Occipital lobe (tissue), 2 donors: ENCODE results near the gene PPP1R13L. TPM values are rescaled to one million over a fixed set of nuclear protein-coding genes. Genes with fewer than 3 reads are reported as not detected.

Source experiments
- DNase-seq: peaks from one replicate; lab custom pipeline; 2025; lab: John Stamatoyannopoulos, UW
- total RNA-seq: library from RNA; depleted of rRNA; stranded (reverse); fragments of >200 nt; gene quantifications from one replicate; pipeline ENCODE4 v1.2.3, GENCODE V29; 2014

The PPP1R13L gene
- total RNA-seq, 1 donor from 2014 or later: not detected

GRCh38 chr19:45406226-45407090 lies 1.6 kb upstream of the PPP1R13L start, which contains the start of gene POLR1G:
Gene POLR1G (plus strand): TSS chr19:45406644. CDS start chr19:45406697, 53 bp downstream.
- peak; percentile 85 for DNase-seq

DNA sequence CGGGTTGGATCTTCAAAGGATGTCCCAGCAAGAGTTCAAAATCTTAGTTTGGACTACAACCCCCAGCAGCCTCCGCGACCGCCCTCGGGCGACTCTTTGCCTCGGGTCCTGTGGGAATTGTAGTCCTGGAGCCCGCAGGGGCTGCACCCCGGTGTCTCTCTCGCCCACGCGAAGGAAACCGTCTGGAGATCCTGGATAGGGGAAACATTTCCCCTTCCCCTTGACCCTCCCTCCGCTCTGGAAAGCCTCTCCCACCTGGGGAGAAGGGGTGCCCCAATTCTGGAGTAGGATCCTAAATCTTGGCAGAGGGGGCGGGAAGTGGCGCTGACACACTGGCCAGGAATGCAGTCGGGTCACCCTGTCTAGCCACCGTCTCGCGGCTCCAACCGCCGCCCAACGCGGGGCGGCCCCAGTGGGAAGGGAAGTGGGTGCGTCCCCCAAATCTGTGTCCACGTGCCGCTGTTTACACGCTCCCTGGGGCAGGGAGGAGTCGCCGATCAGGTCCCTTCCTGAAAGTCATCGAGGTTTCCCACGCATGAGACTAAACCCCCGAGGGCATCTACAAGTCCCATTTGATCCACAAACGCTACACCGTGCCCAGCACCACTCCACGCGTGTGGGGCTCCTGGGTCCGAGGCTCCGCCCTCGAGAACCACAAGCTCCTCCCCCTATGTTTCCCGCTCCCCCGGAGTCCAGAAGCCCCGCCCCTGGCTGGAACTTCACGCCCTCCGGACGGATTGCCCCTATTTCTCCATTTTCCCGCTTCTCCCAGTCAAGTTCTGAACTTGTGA lies 761 bp upstream of the PPP1R13L start:
- peak; percentile 85 for DNase-seq

GRCh38 chr19:45403781-45404556 lies 900 bp downstream of the PPP1R13L start:
- no peak for DNase-seq

DNA sequence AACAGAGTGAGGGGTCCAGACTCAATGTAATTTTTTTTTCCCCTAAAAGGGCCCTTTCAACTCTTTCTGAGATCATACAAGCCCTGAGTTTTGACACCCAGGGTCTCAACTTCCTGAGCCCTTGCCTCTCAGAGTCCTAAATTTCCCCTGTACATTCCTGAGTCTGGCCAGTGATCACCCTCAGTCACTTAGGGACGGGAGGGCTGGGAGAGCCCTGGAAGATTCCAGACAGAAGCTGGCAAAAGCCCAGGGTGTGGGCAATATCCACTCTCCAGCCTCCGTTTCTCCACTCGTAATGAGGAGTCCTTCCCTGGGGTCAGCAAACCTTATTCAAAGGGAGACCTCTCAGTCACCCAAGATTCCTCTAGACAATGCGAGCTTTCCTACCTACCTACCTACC lies 1.6 kb downstream of the PPP1R13L start:
- DNase-seq: no peak

- no peak for DNase-seq
Measured at GRCh38 chr19:45402298-45403061, 2.4 kb downstream of the PPP1R13L start.

GRCh38 chr19:45401815-45402214 lies 3.1 kb downstream of the PPP1R13L start:
- DNase-seq: no peak

GRCh38 chr19:45400192-45400591 lies 4.7 kb downstream of the PPP1R13L start:
- no peak for DNase-seq

DNA sequence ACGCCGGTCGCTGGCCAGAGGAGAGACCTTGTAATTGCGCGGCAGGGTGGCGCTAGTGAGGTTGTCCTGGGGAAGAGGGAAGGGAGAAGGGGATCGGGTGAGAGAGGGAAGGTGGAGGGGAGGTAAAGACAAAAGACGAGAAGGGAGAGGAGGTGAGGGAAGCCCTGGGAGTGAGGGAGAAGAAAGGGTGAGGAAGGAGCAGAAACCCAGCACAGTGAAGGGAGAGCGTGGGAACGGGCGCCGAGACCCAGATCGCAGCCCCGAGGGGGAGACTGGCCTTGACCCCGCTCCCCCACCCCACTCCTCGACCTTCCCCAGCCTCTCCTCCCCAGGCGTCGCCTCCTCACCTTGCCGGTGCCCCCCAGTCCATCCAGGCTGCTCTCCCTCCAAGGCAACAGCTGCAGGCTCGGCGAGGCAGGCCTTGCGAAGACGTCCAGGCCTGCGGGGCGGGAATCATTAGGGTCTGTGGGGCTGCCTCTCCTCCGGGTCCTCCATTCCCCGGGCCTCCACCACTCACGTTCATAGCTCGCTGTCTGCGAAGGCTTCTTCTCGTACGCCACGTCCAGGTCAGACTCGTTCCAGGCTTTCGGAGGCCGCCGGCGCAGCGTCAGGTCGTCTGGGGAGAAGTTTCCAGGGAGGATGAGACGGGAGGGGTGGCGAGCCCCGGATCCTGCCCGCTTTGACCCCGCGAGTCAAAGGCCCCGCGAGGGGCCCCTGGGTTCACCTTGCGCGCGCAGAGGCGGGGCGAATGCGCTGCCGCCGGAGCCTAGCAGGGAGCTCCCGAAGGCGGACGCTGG lies 8.8 kb downstream of the PPP1R13L start:
- DNase-seq: no peak

GRCh38 chr19:45391871-45392665 lies 12.8 kb downstream of the PPP1R13L start:
- DNase-seq: no peak

- DNase-seq: no peak
Measured at GRCh38 chr19:45391346-45391745, 13.5 kb downstream of the PPP1R13L start.

- no peak for DNase-seq
Measured at GRCh38 chr19:45385392-45386221, 19.3 kb downstream of the PPP1R13L start.

- DNase-seq: no peak
Measured at GRCh38 chr19:45382426-45382825, 22.4 kb downstream of the PPP1R13L start.

DNA sequence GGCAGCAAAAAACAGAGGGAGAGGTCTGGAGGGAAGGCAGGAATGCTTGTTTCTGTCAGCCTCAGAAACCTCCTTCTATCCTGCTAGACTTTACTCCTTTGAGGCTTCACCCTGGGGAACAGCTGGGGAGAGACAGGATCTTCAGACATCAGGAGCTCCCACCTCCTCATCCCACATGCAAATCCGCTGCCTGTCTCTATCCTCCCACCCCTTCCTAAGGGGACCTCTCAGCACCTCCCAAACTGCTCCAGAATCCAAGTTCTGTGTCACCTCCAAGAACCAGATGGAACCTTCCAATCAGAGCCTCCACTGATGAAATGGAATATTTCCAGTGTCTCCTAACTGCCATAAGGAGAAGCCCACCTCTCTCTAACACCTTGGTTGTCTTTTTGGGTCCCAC lies 24.8 kb downstream of the PPP1R13L start:
- no peak for DNase-seq

GRCh38 chr19:45376045-45376724 lies 28.7 kb downstream of the PPP1R13L start:
- no peak for DNase-seq

GRCh38 chr19:45370410-45371204 lies 34.3 kb downstream of the PPP1R13L start, which contains the start of gene ERCC2:
Gene ERCC2 (minus strand): TSS chr19:45370573. CDS start chr19:45370540, 33 bp downstream.
- peak; percentile 99 for DNase-seq

- no peak for DNase-seq
Measured at GRCh38 chr19:45368737-45369340, 36.0 kb downstream of the PPP1R13L start.
